ENCODE data around the gene FAAP20. TPM values are rescaled to one million over a fixed set of nuclear protein-coding genes. Genes with fewer than 3 reads are reported as not detected.

The FAAP20 gene
- total and polyA plus RNA-seq, 2 experiments from 2014 or later = 130 to 188 TPM

- no peaks in the 10 kb centered on the region for H3K9me3 ChIP-seq (ENCODE audit: low read depth)
- H3K4me3 ChIP-seq = no peak overlapping the region
- TF ChIP-seq, protein P1, sequence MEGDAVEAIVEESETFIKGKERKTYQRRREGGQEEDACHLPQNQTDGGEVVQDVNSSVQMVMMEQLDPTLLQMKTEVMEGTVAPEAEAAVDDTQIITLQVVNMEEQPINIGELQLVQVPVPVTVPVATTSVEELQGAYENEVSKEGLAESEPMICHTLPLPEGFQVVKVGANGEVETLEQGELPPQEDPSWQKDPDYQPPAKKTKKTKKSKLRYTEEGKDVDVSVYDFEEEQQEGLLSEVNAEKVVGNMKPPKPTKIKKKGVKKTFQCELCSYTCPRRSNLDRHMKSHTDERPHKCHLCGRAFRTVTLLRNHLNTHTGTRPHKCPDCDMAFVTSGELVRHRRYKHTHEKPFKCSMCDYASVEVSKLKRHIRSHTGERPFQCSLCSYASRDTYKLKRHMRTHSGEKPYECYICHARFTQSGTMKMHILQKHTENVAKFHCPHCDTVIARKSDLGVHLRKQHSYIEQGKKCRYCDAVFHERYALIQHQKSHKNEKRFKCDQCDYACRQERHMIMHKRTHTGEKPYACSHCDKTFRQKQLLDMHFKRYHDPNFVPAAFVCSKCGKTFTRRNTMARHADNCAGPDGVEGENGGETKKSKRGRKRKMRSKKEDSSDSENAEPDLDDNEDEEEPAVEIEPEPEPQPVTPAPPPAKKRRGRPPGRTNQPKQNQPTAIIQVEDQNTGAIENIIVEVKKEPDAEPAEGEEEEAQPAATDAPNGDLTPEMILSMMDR (IDR thresholded peaks at IDR 0.05; ENCODE audit: low read depth, low read length) = no peak
- H3K27ac ChIP-seq = no peak overlapping the region
- H3K27me3 ChIP-seq = no peaks in the 10 kb centered on the region
- peaks cover 6% of the 10 kb centered on the region for H3K4me1 ChIP-seq (ENCODE audit: low read depth)
- no peaks in the 10 kb centered on the region for H3K36me3 ChIP-seq
- no peak for DNase-seq (ENCODE audit: low read depth in 1 of 2, low spot score in 1 of 2)
These were observed 28.9 kb downstream of the FAAP20 start for GRCh38 chr1:2165646-2166045.

DNA sequence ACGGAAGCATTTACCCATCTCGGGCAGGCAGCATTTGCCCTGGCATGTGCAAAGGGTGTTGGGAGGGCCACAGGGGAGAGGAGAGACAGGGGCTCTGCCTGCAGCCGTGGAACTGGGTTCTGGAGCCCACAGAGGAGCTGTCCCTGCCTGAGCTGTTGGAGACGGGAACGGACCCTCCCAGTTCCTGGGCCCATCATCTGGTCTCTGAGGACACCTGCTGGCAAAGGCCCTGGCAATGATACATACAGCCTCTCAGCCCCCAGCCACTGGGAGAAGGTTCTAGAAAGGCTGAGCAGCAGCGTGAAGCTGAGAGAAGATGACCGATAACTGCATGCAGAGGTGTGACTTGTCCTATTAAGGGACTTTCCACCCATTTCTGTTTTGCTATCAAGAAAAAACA lies 31.4 kb downstream of the FAAP20 start:
- TF ChIP-seq, protein P1 (IDR thresholded peaks at IDR 0.05; ENCODE audit: low read depth, low read length) = no peak
- Histone ChIP-seq H3K4me1 (ENCODE audit: low read depth) (peaks cover 17% of the 10 kb centered on the region), H3K36me3 (no peaks in the 10 kb centered on the region), H3K27me3 (no peaks in the 10 kb centered on the region), H3K9me3 (ENCODE audit: low read depth) (no peaks in the 10 kb centered on the region), H3K27ac (no peak overlapping the region), H3K4me3 (no peak overlapping the region)
- DNase-seq (ENCODE audit: low read depth in 1 of 2, low spot score in 1 of 2) = peak in 1 of 2 donors; percentile 26

DNA sequence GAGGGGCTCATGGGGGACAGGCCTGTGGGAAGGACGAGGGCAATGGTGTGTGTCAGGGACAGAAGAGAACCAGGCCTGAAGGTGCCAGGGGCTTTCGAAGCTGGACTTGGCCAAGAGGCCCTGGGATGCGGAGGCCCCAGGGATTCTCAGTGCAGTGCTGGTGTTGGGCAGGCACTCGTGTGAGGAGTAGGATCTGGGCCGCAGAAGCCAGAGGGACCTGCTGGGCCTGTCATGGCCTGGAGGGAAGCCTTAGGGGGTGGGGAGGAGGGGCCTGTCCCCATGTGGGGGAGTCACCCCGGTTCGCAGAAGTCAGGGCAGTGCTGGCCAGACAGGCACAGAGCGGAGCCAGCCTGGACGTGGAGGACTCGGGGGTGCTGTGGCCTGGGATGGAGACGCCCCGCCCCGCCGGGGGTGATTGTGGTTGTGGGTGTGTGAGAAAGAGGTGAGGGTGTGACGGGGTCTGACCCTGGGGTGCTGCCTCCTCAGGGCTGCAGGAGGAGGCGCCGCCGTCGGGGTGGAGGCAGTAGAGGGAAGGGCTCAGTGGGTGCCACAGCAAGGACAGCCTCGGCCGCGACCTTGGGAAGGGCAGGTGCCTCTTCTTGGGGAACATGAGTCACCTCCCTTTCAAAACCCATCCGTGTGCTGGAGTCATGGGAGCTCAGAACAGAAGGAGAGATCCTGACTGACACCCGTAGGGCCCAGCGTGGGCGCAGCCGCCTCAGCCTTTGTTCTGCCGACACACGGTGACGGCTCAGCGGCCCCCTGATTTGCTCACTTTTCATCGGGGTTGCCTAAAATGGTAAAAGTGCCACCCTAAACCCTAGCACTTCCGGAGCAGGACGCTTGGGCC lies 33.9 kb downstream of the FAAP20 start:
- Histone ChIP-seq H3K27me3 (no peaks in the 10 kb centered on the region), H3K36me3 (no peaks in the 10 kb centered on the region), H3K4me3 (no peak overlapping the region), H3K9me3 (ENCODE audit: low read depth) (no peaks in the 10 kb centered on the region), H3K4me1 (ENCODE audit: low read depth) (peaks cover 17% of the 10 kb centered on the region), H3K27ac (peak overlapping the region; percentile 79)
- TF ChIP-seq, protein P1 (IDR thresholded peaks at IDR 0.05; ENCODE audit: low read depth, low read length) = no peak
- no peak for DNase-seq (ENCODE audit: low read depth in 1 of 2, low spot score in 1 of 2)

- Histone ChIP-seq H3K36me3 (no peaks in the 10 kb centered on the region), H3K27me3 (no peaks in the 10 kb centered on the region), H3K4me3 (no peak overlapping the region), H3K9me3 (ENCODE audit: low read depth) (no peaks in the 10 kb centered on the region), H3K4me1 (ENCODE audit: low read depth) (peaks cover 17% of the 10 kb centered on the region), H3K27ac (peak overlapping the region; percentile 79)
- DNase-seq (ENCODE audit: low read depth in 1 of 2, low spot score in 1 of 2) = no peak
- TF ChIP-seq, protein P1 (IDR thresholded peaks at IDR 0.05; ENCODE audit: low read depth, low read length) = no peak
These were observed 35.4 kb downstream of the FAAP20 start for GRCh38 chr1:2159124-2159523.

DNA sequence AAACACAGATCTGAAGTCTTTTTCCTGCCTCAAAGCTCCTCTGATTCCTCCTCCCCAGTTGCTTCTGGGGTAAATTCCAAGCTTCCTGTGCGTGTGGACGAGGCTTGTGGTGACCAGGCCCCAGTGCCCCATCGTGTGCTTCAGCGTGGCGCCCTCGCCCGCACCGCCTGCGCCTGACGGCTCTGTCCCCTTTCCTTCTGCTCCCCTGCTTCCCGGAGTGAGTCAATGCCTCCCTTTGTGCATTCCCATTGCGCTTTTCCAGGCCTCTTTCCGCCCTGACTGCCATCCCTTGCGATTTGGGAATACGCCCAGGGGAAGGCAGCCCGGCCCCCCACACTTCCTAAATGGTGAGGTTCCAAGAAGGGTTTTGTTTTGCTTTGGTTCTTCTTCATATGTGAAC lies 36.3 kb downstream of the FAAP20 start:
- no peaks in the 10 kb centered on the region for H3K27me3 ChIP-seq
- no peak overlapping the region for H3K27ac ChIP-seq
- TF ChIP-seq, protein P1 (IDR thresholded peaks at IDR 0.05; ENCODE audit: low read depth, low read length) = no peak
- no peaks in the 10 kb centered on the region for H3K36me3 ChIP-seq
- H3K4me1 ChIP-seq (ENCODE audit: low read depth) = peaks cover 17% of the 10 kb centered on the region
- no peaks in the 10 kb centered on the region for H3K9me3 ChIP-seq (ENCODE audit: low read depth)
- H3K4me3 ChIP-seq = no peak overlapping the region
- no peak for DNase-seq (ENCODE audit: low read depth in 1 of 2, low spot score in 1 of 2)

All from cardiac muscle cell (in vitro differentiated cells and primary cell).